Fibroblast of peridontal ligament (primary cell): ENCODE results near the gene ROS1.
"Not testable (repeated sequence)": the region's sequence is repeated elsewhere in the genome, so short reads cannot be mapped to it uniquely, and the experiment has no call there.

Source experiments
- DNase-seq: peaks from one replicate; pipeline ENCODE4 v3.0.0-alpha.2; 2010; ENCODE audit errors: extremely low read depth

ROS1 gene

GRCh38 chr6:117266257-117267053 lies 159.3 kb downstream of the ROS1 start:
- DNase-seq = no peak

GRCh38 chr6:117265410-117266256 lies 160.1 kb downstream of the ROS1 start, which contains the start of gene VGLL2:
TSS of gene VGLL2 (plus strand) at chr6:117265558. CDS start at chr6:117265764, 206 bp downstream.
- DNase-seq = peak; percentile 19

GRCh38 chr6:117264692-117265409 lies 160.9 kb downstream of the ROS1 start:
- DNase-seq = peak; percentile 15

- no peak for DNase-seq
Measured at GRCh38 chr6:117264369-117264691, 161.4 kb downstream of the ROS1 start.

- no peak for DNase-seq
Measured at GRCh38 chr6:117263353-117263927, 162.3 kb downstream of the ROS1 start.

GRCh38 chr6:117262799-117263198 lies 162.9 kb downstream of the ROS1 start:
- no peak for DNase-seq

GRCh38 chr6:117253785-117254184 lies 172.0 kb downstream of the ROS1 start:
- no peak for DNase-seq

GRCh38 chr6:117244979-117245378 lies 180.8 kb downstream of the ROS1 start:
- DNase-seq = not testable (repeated sequence)

GRCh38 chr6:117244571-117244970 lies 181.2 kb downstream of the ROS1 start:
- not testable (repeated sequence) for DNase-seq
